Stomach (tissue), 4 donors: ENCODE data around the gene C1orf198.

Experiments used
- POLR2AphosphoS5 ChIP-seq, 3 donors: sonication (generic); formaldehyde crosslinking; IDR thresholded peaks; one replicate each; pipeline ENCODE4 v1.6.1; 2016; ENCODE audit warnings: antibody characterized with exemption in 3 of 3
- TF ChIP-seq, protein P1 (sequence below), 7 experiments: fragments of 450-650 bp in 4 of 7; fragments of 200-600 bp in 3 of 7; sonication (generic) in 3 of 7; IDR thresholded peaks; one replicate each; pipeline ENCODE4 v1.5.1; 2016 to 2019; ENCODE audit warnings: antibody characterized with exemption in 7 of 7, control low read depth in 2 of 7, mild to moderate bottlenecking in 1 of 7

DNA sequence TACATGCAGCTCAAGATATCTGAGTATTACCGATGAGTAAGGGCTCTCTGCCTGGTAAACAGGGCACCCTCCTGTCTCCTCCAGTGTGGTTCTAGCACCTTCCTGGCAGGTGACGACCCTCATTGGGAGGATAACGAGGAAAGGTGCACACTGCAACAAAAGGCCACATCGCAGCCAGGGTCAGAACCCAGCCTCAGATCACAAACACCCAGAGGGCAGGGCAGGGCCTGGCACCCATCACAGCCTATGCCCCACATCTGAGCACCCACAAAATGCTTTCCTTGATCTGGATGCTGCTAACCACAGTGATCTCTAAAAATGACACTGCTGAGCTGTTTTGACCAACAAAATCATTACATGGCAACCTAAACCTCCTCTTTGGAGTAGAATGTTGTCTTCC, 23.8 kb downstream of the C1orf198 start:
- no peak for TF ChIP-seq POLR2AphosphoS5 (IDR thresholded peaks at IDR 0.05)
- TF ChIP-seq, protein P1, sequence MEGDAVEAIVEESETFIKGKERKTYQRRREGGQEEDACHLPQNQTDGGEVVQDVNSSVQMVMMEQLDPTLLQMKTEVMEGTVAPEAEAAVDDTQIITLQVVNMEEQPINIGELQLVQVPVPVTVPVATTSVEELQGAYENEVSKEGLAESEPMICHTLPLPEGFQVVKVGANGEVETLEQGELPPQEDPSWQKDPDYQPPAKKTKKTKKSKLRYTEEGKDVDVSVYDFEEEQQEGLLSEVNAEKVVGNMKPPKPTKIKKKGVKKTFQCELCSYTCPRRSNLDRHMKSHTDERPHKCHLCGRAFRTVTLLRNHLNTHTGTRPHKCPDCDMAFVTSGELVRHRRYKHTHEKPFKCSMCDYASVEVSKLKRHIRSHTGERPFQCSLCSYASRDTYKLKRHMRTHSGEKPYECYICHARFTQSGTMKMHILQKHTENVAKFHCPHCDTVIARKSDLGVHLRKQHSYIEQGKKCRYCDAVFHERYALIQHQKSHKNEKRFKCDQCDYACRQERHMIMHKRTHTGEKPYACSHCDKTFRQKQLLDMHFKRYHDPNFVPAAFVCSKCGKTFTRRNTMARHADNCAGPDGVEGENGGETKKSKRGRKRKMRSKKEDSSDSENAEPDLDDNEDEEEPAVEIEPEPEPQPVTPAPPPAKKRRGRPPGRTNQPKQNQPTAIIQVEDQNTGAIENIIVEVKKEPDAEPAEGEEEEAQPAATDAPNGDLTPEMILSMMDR (IDR thresholded peaks at IDR 0.05), result no peak
